Activated T-cell treated with anti-CD3 and anti-CD28 coated beads for 1 hour (primary cell): ENCODE measurements around the gene TMEM240.

ENCODE experiments used
- DNase-seq: peaks from one replicate; pipeline ENCODE4 v3.0.0-alpha.2; 2020; ENCODE audit warnings: low read depth

TMEM240 gene

GRCh38 chr1:1540090-1540817 lies at the start of gene TMEM240:
TMEM240 (minus strand) TSS chr1:1540624; CDS start chr1:1540346, 278 bp downstream.
- DNase-seq = peak; percentile 40

- DNase-seq = no peak
Measured at GRCh38 chr1:1583347-1584010, 43.1 kb upstream of the TMEM240 start.

- no peak for DNase-seq
Measured at GRCh38 chr1:1582585-1583346, 42.3 kb upstream of the TMEM240 start.

GRCh38 chr1:1578371-1578940 lies 38.0 kb upstream of the TMEM240 start:
- DNase-seq = no peak

- no peak for DNase-seq
Measured at GRCh38 chr1:1577367-1578011, 37.1 kb upstream of the TMEM240 start.

GRCh38 chr1:1574721-1575537 lies 34.5 kb upstream of the TMEM240 start, which contains the start of gene SSU72:
SSU72 (minus strand) TSS chr1:1574863; CDS start chr1:1574557, 306 bp downstream.
- peak; percentile 90 for DNase-seq

GRCh38 chr1:1573843-1574720 lies 33.7 kb upstream of the TMEM240 start:
- peak; percentile 57 for DNase-seq

GRCh38 chr1:1569341-1569740 lies 28.9 kb upstream of the TMEM240 start:
- no peak for DNase-seq

GRCh38 chr1:1567891-1568291 lies 27.5 kb upstream of the TMEM240 start:
- DNase-seq = no peak

- DNase-seq = no peak
Measured at GRCh38 chr1:1567152-1567875, 26.9 kb upstream of the TMEM240 start.

GRCh38 chr1:1565340-1565739 lies 24.9 kb upstream of the TMEM240 start:
- no peak for DNase-seq

GRCh38 chr1:1564268-1564667 lies 23.8 kb upstream of the TMEM240 start:
- DNase-seq = no peak

GRCh38 chr1:1563688-1564087 lies 23.3 kb upstream of the TMEM240 start:
- DNase-seq = no peak

- no peak for DNase-seq
Measured at GRCh38 chr1:1562556-1563195, 22.3 kb upstream of the TMEM240 start.

GRCh38 chr1:1561801-1562470 lies 21.5 kb upstream of the TMEM240 start:
- no peak for DNase-seq

GRCh38 chr1:1560178-1560577 lies 19.8 kb upstream of the TMEM240 start:
- DNase-seq = no peak

- no peak for DNase-seq
Measured at GRCh38 chr1:1559066-1559465, 18.6 kb upstream of the TMEM240 start.

- DNase-seq = no peak
Measured at GRCh38 chr1:1558591-1558990, 18.2 kb upstream of the TMEM240 start.
